Measurements from ENCODE around the gene RAB20. TPM values are rescaled to one million over a fixed set of nuclear protein-coding genes. Genes with fewer than 3 reads are reported as not detected.

RAB20 gene
- 11.0 TPM for polyA plus RNA-seq (2012; ENCODE audit: insufficient read length, low read depth)

DNA sequence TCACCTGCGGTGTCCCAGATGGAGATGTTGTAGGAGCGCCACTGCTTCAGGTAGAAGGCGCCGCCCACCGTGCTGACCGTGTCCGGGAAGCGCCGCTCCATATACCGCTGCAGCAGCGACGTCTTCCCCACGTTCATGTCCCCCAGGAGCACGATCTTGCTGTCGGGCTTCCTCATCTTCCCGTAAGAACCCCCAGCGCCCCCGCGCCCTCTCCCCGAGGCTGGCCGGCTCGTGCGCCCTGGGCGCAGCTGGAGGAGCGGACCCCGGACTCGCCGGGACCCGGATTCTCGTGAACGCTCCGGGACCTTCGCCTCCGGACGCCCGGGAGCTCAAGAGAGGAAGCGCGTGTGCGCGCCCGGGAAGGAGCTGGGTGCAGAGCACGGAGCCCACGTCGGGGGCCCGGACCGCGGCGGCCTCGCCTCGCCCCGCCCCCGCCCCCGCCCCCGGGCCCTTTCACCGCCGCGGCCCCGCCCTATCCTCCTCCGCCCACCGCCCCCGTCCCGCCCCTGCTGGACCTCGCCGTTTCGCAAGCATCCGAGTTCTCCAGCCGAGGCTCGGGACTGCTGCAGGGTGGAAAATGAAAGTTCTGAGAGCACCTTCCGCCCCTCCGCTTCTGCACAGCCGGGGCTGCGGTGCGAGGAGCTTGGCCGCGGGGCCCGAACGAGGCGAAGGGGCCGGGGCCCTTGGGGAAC is at the start of gene RAB20:
RAB20 (minus strand) TSS at position 379 of the 692 bp plus-strand sequence; CDS start at position 176, 203 bp downstream.
- TF ChIP-seq REST (IDR thresholded peaks at IDR 0.05; ENCODE audit: insufficient read depth in 1 of 2, low read depth in 2 of 2, low read length in 2 of 2) (no peak), TAF1 (IDR thresholded peaks at IDR 0.05; ENCODE audit: borderline replicate concordance, insufficient read depth, low read length) (0 out of 2 replicates have a peak, but pooled peaks have one; percentile 36), POLR2AphosphoS5 (IDR thresholded peaks at IDR 0.05; ENCODE audit: low read depth, low read length) (peak; percentile 43; the same call in 1 of the 2 replicates)

DNA sequence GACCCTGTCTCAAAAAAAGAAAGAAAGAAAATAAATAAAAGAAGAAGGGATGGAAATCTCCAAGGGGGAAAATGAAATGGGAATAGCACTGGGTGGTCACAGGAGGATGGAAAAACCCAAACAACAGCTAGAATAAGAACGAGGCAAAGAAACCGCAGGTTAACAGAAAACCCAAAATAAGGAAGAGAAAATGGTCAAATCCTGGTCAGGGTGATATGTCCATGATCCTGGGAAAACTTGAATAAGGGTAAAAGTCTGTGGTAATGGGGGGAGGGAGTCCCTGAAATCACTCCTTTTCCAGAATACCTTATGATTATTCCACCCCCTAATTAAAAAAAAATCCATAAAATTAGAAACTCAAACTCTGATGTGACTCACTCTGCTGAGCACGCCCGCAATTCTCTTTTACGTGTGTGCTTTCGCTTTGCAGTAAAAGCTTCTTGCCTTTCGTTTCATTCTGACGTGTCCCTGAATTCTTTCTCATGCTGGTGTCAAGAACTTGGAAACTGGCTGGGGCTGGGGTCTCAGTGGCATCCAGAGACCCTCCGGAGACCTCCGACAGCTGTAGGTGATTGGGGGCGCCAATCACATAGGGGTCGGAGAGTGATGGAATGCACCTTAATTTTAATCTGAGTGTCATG is 49.6 kb upstream of the RAB20 start:
- no peak for TF ChIP-seq REST (IDR thresholded peaks at IDR 0.05; ENCODE audit: insufficient read depth in 1 of 2, low read depth in 2 of 2, low read length in 2 of 2)
- TF ChIP-seq FOXP2 (optimal IDR thresholded peaks at IDR 0.05; ENCODE audit: borderline replicate concordance, extremely low read depth, extremely low read length, insufficient read depth) = no peak
- no peak for TF ChIP-seq TAF1 (IDR thresholded peaks at IDR 0.05; ENCODE audit: borderline replicate concordance, insufficient read depth, low read length)
- TF ChIP-seq POLR2AphosphoS5 (IDR thresholded peaks at IDR 0.05; ENCODE audit: low read depth, low read length) = no peak
- TF ChIP-seq SIN3A (IDR thresholded peaks at IDR 0.05; ENCODE audit: borderline replicate concordance, insufficient read depth, low read length) = no peak

DNA sequence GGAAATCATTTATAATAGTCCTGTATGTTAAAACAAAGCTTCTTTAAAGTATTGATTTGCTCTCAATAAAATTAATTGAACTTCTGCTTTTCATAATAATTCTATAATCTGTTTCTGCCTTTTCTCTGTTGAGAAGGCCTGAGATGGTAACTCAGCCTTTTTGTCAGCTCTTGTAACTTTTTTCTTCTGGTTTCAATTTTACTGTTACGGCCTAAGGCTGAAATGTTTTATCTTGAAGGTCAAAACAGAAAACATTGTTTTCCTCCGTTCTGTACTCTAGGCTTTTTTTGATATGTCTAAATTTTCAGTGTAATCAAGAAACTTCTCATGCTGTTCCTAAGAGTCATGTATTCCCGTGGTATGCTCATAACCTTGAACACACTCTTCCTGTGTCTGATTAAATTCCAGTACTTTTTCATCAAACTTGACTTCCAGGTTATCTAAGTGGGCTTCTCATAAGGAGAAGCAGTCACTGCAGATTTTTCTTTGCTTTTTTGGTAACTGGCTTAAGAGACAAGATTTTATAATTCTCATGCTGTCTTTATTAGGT is 46.2 kb upstream of the RAB20 start:
- no peak for TF ChIP-seq SIN3A (IDR thresholded peaks at IDR 0.05; ENCODE audit: borderline replicate concordance, insufficient read depth, low read length)
- no peak for TF ChIP-seq REST (IDR thresholded peaks at IDR 0.05; ENCODE audit: insufficient read depth in 1 of 2, low read depth in 2 of 2, low read length in 2 of 2)
- no peak for TF ChIP-seq TAF1 (IDR thresholded peaks at IDR 0.05; ENCODE audit: borderline replicate concordance, insufficient read depth, low read length)
- TF ChIP-seq FOXP2 (optimal IDR thresholded peaks at IDR 0.05; ENCODE audit: borderline replicate concordance, extremely low read depth, extremely low read length, insufficient read depth) = no peak
- no peak for TF ChIP-seq POLR2AphosphoS5 (IDR thresholded peaks at IDR 0.05; ENCODE audit: low read depth, low read length)

DNA sequence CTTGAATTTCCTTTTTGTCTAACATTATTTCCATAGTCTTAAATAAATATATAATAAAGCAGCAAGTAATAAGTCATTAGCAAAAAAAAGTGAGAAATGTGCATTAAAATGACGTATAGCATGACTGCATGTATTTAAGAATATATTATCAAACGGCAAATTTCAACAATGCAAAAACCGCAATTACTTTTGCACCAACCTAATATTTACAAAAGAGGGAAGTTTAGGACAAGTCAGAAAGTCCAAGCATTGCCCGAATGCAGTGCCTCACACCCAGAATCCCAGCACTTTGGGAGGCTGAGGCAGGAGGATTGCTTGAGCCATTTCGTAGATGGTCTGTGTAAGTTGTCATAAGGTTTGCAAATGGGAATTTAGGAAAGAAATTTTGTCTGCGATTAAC is 43.6 kb upstream of the RAB20 start:
- no peak for TF ChIP-seq TAF1 (IDR thresholded peaks at IDR 0.05; ENCODE audit: borderline replicate concordance, insufficient read depth, low read length)
- no peak for TF ChIP-seq POLR2AphosphoS5 (IDR thresholded peaks at IDR 0.05; ENCODE audit: low read depth, low read length)
- TF ChIP-seq FOXP2 (optimal IDR thresholded peaks at IDR 0.05; ENCODE audit: borderline replicate concordance, extremely low read depth, extremely low read length, insufficient read depth) = no peak
- TF ChIP-seq SIN3A (IDR thresholded peaks at IDR 0.05; ENCODE audit: borderline replicate concordance, insufficient read depth, low read length) = no peak
- no peak for TF ChIP-seq REST (IDR thresholded peaks at IDR 0.05; ENCODE audit: insufficient read depth in 1 of 2, low read depth in 2 of 2, low read length in 2 of 2)

Data from PFSK-1 (cell line).